Right lobe of liver (tissue), 6 donors: Measurements from ENCODE around the gene CTSC. TPM values are rescaled to one million over a fixed set of nuclear protein-coding genes. Genes with fewer than 3 reads are reported as not detected.

Experiments
- ATAC-seq, 4 donors: fragments of 200-7000 bp; cut with Tn5 transposase; one replicate each; pipeline ENCODE4 v1.9.1; 2020; ENCODE audit warnings: mild to moderate bottlenecking in 4 of 4, moderate library complexity in 4 of 4
- DNase-seq, 3 donors: peaks; one replicate each; pipeline ENCODE4 v3.0.0-alpha.2; 2020
- H3K27ac ChIP-seq, 3 donors: fragments of 200-600 bp; one replicate each; pipeline ENCODE4 v1.8.0; 2022
- H3K27me3 ChIP-seq, 2 donors: fragments of 200-600 bp; one replicate each; pipeline ENCODE4 v1.8.0; 2022
- H3K36me3 ChIP-seq, 4 donors: fragments of 200-600 bp; sonication (generic) in 1 of 4; one replicate each; pipeline versions ENCODE4 v1.5.1 to v1.8.0; 2017 to 2022; ENCODE audit warnings: control low read depth in 1 of 4
- H3K4me1 ChIP-seq, 4 donors: fragments of 200-600 bp; sonication (generic) in 1 of 4; one replicate each; pipeline versions ENCODE4 v1.5.1 to v1.8.0; 2017 to 2022; ENCODE audit warnings: control low read depth in 1 of 4
- H3K4me3 ChIP-seq, 3 donors: fragments of 200-600 bp; one replicate each; pipeline ENCODE4 v1.8.0; 2022
- H3K9me3 ChIP-seq, 4 donors: fragments of 200-600 bp; sonication (generic) in 1 of 4; one replicate each; pipeline versions ENCODE4 v1.5.1 to v1.8.0; 2017 to 2022; ENCODE audit warnings: control low read depth in 1 of 4
- CTCF ChIP-seq, 4 donors: fragments of 200-600 bp in 3 of 4; fragments of 450-650 bp in 1 of 4; IDR thresholded peaks; one replicate each; pipeline versions ENCODE4 v1.5.1 to v1.8.0; 2016 to 2022; ENCODE audit warnings: antibody characterized with exemption in 4 of 4, mild to moderate bottlenecking in 2 of 4
- POLR2A ChIP-seq: fragments of 450-650 bp; IDR thresholded peaks from one replicate; pipeline ENCODE4 v1.6.1; 2017; ENCODE audit warnings: antibody characterized with exemption, mild to moderate bottlenecking
- WGBS: methylation state at CpG from one replicate; pipeline ENCODE4 v1.1.6; 2018; ENCODE audit warnings: low coverage, low lambda C conversion rate; ENCODE audit not compliant: insufficient coverage; ENCODE audit errors: missing lambda C conversion rate; 5-methylcytosine and 5-hydroxymethylcytosine counted together
- intact Hi-C, 2 donors: fragments of 100-400 bp; cut with DNase I; formaldehyde crosslinking; loops; one replicate each; pipeline versions ENCODE4 v1.11.2 to v1.14.1; 2022
- total RNA-seq, 6 experiments: library from RNA; depleted of rRNA in 2 of 6; stranded (reverse); fragments of >200 nt in 2 of 6; fragmentation: NEBNext Ultra II Directional in 3 of 6; extraction: Animal tissue kit (Norgen Biotek cat#: 25700) in 3 of 6; gene quantifications; one replicate each; pipeline versions ENCODE4 v1.1.0 to v1.2.4, GENCODE V29; 2016 to 2023
- donor health status: DM: no; HTN: yes; CAD: no.
- donor health status: DM: no; HTN: no; CAD: no.
- donor health status: DM: no; HTN: no; CAD: no.
- donor health status: DM: no; HTN: yes; CAD: no.
- donor health status: DM: no; HTN: yes; CAD: no.

The CTSC gene
- total RNA-seq, 6 experiments from 2014 or later, result 20.1 to 68.0 (median 42.8) TPM

- WGBS, result 80% methylated on average over 1 of the region's 1 CpG
- no peak for ATAC-seq
- Histone ChIP-seq H3K4me1 (no peaks in the 10 kb centered on the region), H3K27ac (no peak overlapping the region), H3K9me3 (no peaks in the 10 kb centered on the region), H3K4me3 (no peak overlapping the region), H3K36me3 (no peaks in the 10 kb centered on the region), H3K27me3 (no peaks in the 10 kb centered on the region)
- TF ChIP-seq POLR2A (no peak), CTCF (IDR thresholded peaks at IDR 0.05) (no peak)
- intact Hi-C loops, result no loop called here
- no peak for DNase-seq
Observed at GRCh38 chr11:88305430-88305829, 32.1 kb downstream of the CTSC start.

- no peaks in the 10 kb centered on the region for H3K4me1 ChIP-seq
- H3K27ac ChIP-seq, result no peak overlapping the region
Observed at GRCh38 chr11:88304352-88304751, 33.2 kb downstream of the CTSC start.

GRCh38 chr11:88303037-88303436 lies 34.5 kb downstream of the CTSC start:
- H3K4me3 ChIP-seq, result no peak overlapping the region
- no peak for DNase-seq
- intact Hi-C loops, result no loop called here
- WGBS, result 0% methylated on average over 1 of the region's 1 CpG
- H3K27me3 ChIP-seq, result no peaks in the 10 kb centered on the region
- ATAC-seq, result peak in 1 of 4 donors; percentile 15
- no peak for TF ChIP-seq CTCF (IDR thresholded peaks at IDR 0.05)
- no peak for TF ChIP-seq POLR2A
- H3K36me3 ChIP-seq, result peaks cover 0 to 2% (median 0%) of the 10 kb centered on the region in 4 donors
- no peaks in the 10 kb centered on the region for H3K9me3 ChIP-seq
- H3K4me1 ChIP-seq, result no peaks in the 10 kb centered on the region
- H3K27ac ChIP-seq, result no peak overlapping the region

More at GRCh38 chr11:88304352-88304751, 33.2 kb downstream of the CTSC start:
- TF ChIP-seq CTCF (IDR thresholded peaks at IDR 0.05) (no peak), POLR2A (no peak)
- ATAC-seq, result no peak
- Histone ChIP-seq H3K27me3 (no peaks in the 10 kb centered on the region), H3K36me3 (no peaks in the 10 kb centered on the region), H3K9me3 (no peaks in the 10 kb centered on the region), H3K4me3 (no peak overlapping the region)
- no peak for DNase-seq
- no CpG with 5 or more reads among the region's 1 CpG for WGBS
- intact Hi-C loops, result no loop called here

GRCh38 chr11:88301488-88302140 lies 35.9 kb downstream of the CTSC start:
- Histone ChIP-seq H3K36me3 (peaks cover 0 to 2% (median 0%) of the 10 kb centered on the region in 4 donors), H3K9me3 (no peaks in the 10 kb centered on the region), H3K4me1 (no peaks in the 10 kb centered on the region), H3K4me3 (no peak overlapping the region), H3K27ac (no peak overlapping the region), H3K27me3 (no peaks in the 10 kb centered on the region)
- peak in 1 of 4 donors; percentile 33 for ATAC-seq
- no peak for TF ChIP-seq POLR2A
- no peak for TF ChIP-seq CTCF (IDR thresholded peaks at IDR 0.05)
- WGBS, result 61% methylated on average over 9 of the region's 9 CpGs
- intact Hi-C loops, result no loop called here
- DNase-seq, result no peak
